NCI-H526 treated with DMSO at 0.1 percent for 48 hours (cell line): Measurements from ENCODE around the gene SPATA2.
"Not testable (repeated sequence)": the region's sequence is repeated elsewhere in the genome, so short reads cannot be mapped to it uniquely, and the experiment has no call there.

ENCODE experiments used
- DNase-seq: peaks from one replicate; lab custom pipeline; 2025; lab: John Stamatoyannopoulos, UW

SPATA2 gene, protein sequence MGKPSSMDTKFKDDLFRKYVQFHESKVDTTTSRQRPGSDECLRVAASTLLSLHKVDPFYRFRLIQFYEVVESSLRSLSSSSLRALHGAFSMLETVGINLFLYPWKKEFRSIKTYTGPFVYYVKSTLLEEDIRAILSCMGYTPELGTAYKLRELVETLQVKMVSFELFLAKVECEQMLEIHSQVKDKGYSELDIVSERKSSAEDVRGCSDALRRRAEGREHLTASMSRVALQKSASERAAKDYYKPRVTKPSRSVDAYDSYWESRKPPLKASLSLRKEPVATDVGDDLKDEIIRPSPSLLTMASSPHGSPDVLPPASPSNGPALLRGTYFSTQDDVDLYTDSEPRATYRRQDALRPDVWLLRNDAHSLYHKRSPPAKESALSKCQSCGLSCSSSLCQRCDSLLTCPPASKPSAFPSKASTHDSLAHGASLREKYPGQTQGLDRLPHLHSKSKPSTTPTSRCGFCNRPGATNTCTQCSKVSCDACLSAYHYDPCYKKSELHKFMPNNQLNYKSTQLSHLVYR

GRCh38 chr20:49915380-49916145, at the start of gene SPATA2:
Gene SPATA2, minus strand, starts transcription at chr20:49915529. Its CDS starts 7,039 bp downstream, at chr20:49908490.
- DNase-seq: peak; percentile 88

DNA sequence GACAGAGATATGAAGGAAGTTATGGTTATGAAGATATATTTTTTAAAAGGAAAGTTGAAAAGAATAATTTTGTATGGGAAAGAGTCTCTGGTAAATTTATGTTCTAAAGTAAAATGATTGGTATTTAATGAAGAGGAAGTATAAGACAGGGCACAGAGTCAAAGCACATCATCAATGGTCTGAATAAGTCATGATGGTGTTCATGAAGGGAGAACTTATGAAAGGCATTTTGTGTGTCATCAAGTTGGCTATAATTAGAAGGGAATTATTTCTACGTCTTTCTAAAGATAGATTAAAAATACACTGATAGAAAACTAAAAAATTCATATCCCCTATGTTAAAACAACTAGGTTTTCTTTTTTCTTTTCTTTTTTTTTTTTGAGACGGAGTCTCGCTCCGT, 46.1 kb upstream of the SPATA2 start:
- DNase-seq: no peak

GRCh38 chr20:49957089-49957938, 42.0 kb upstream of the SPATA2 start:
- not testable (repeated sequence) for DNase-seq

- no peak for DNase-seq
Observed at GRCh38 chr20:49956689-49957088, 41.4 kb upstream of the SPATA2 start.

- not testable (repeated sequence) for DNase-seq
Observed at GRCh38 chr20:49955830-49956396, 40.6 kb upstream of the SPATA2 start.

GRCh38 chr20:49955167-49955566, 39.8 kb upstream of the SPATA2 start:
- no peak for DNase-seq

DNA sequence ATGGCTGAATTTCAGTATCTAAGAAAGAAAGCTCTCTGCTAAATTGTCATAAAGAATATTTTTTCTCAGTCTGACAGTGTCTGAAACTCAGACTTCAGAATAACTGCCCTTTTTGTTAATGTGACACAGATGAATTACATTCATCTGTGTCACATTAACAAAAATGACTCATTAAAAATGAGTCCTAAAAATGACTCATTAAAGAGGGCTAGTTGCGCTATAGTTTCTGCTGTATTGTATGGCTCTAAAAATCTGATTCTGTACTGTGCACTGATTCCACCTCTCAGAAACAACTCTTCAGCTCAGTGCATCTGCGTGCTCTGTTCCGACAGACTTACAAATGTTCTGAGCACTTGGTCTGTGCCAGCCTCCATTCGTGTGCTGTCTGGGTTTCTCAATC, 35.8 kb upstream of the SPATA2 start:
- DNase-seq: no peak

DNA sequence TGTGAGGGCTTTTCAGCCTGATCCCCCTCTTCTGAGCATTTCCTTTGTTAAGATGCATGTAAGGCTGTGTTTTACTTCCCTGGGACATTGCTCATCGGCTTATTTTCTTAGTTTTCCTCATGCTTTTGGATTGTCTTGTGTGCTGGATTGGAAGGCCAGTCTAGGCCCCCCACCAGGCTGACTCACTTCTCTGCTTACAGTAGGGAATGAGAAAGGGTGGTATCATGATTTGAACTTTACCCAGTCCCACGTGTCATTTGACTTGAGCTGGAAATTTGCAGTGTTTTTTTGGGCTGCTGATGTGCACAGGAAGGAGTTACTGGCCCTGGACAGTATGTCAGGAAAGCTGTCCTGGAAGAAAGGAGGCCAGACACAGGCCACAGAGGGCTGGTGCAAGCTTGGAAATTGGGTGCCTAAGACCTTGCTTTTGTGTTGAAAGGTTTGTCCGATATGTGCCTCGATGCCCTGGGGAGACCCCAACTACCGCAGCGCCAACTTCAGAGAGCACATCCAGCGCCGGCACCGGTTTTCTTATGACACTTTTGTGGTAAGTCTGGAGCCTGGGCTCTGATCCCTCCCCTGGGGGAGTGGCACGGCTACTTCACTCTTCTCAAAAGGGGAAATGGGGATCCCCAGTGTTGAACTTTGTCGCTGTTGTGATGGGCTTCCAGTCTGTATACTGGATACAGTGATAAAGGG, 33.6 kb upstream of the SPATA2 start:
- DNase-seq: no peak

DNA sequence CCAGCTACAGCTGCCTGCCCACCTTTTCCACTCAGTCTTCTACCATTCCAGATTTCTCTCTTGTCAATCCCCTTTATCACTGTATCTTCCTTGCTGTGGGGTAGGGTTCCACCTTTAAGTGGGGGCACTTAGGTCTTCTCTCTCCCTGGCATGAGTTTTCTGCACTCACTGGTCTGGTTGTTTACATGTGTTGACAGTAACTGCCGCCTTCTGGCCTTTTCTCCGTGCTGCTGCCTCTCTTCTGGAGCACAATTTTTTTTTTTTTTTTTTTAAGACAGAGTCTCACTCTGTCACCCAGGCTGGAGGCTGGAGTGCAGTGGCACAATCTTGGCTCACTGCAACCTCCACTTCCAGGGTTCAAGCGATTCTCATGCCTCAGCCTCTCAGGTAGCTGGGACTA, 32.8 kb upstream of the SPATA2 start:
- DNase-seq: no peak

GRCh38 chr20:49945701-49946477, 30.6 kb upstream of the SPATA2 start:
- no peak for DNase-seq

GRCh38 chr20:49945306-49945700, 30.0 kb upstream of the SPATA2 start:
- no peak for DNase-seq

DNA sequence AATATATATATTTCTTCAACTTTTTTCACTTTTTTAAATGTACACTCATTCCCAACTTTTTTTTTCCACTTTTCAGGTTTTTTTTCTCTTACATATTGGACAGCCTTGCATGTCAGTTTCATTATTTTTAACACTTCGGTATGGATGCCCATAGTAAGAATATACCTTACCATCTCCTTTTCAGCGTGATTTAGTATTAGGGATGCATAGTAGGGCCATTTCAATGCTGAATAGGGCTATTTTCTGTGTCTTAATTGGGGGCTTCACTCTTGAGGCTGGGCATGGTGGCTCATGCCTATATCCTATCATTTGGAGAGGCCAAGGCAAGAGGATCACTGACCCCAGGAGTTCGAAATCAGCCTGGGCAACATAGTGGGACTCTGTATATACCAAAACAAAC, 27.6 kb upstream of the SPATA2 start:
- DNase-seq: no peak

GRCh38 chr20:49942303-49942702, 27.0 kb upstream of the SPATA2 start:
- no peak for DNase-seq

- DNase-seq: no peak
Observed at GRCh38 chr20:49941456-49941855, 26.1 kb upstream of the SPATA2 start.

- DNase-seq: no peak
Observed at GRCh38 chr20:49938173-49939163, 23.1 kb upstream of the SPATA2 start.

DNA sequence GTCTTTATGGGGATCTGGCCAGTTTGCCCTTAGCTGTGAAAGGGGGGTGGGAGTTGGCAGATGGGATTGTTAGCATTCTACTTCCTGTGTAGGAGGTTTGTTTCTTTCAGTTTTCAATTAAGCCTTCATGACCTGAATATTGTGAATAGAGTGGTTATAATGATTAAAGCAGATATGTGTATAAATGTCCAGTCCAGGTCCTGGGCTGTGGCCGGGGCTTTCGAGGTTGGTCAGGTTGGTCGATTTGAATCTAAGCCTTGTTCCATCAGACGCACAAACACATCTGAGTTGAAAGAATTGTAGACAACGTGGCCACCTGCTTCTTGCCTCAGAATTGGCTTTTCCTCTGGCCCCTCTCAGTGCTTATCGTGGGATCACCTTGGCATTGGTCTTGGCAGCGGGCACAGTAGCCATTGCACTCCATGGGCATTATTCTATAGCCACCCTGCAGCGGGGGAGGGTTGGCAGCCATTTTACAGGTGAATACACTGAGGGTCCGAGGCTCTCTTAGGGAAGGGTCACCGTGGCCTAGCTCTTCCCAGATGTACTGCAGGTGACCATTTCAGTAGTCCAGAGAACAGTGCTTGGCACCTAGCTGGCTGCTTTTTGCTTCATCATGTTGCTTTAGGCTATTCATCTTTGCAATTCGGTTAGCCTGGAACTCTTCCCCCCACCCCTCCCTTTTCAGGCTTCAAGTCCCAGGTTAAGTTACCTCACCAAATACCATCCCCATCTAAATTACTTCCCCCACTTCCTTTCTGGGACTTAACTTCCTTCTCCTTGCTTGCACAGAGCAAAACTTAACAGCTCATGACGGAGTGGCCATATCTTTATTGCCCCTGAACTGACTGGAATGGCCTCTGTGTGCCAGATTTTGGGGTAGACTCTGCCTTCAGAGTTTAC, 21.9 kb upstream of the SPATA2 start:
- no peak for DNase-seq

- peak; percentile 86 for DNase-seq
Observed at GRCh38 chr20:49936153-49937026, 21.1 kb upstream of the SPATA2 start, which contains the start of gene RNF114. Gene RNF114, plus strand, starts transcription at chr20:49936397. Its CDS starts 16 bp downstream, at chr20:49936413.
